Neural progenitor cell (in vitro differentiated cells): ENCODE results near the gene ZNF385D. TPM values are rescaled to one million over a fixed set of nuclear protein-coding genes. Genes with fewer than 3 reads are reported as not detected.

ENCODE experiments used
- DNase-seq: peaks from one replicate; pipeline ENCODE4 v3.0.0-alpha.2; 2016; ENCODE audit warnings: low spot score
- H2AFZ ChIP-seq: fragments of 200-600 bp; sonication (generic); replicated peaks from 2 replicates; pipeline ENCODE4 v1.6.1; 2016; ENCODE audit warnings: antibody characterized with exemption
- H3F3A ChIP-seq: fragments of 200-600 bp; sonication (generic); 2 replicates; pipeline ENCODE4 v1.6.1; 2016; ENCODE audit warnings: antibody characterized with exemption, low read depth
- H3K27ac ChIP-seq: fragments of 200-600 bp; sonication (generic); 2 replicates; pipeline ENCODE4 v1.5.1; 2016; ENCODE audit warnings: mild to moderate bottlenecking
- H3K27me3 ChIP-seq: fragments of 200-600 bp; sonication (generic); 2 replicates; pipeline ENCODE4 v1.6.1; 2016; ENCODE audit warnings: mild to moderate bottlenecking, moderate library complexity
- H3K36me3 ChIP-seq: fragments of 200-600 bp; sonication (generic); 2 replicates; pipeline ENCODE4 v1.5.1; 2016
- H3K4me1 ChIP-seq: fragments of 200-600 bp; sonication (generic); 2 replicates; pipeline ENCODE4 v1.6.1; 2016; ENCODE audit warnings: mixed run types
- H3K4me2 ChIP-seq: fragments of 200-600 bp; sonication (generic); 2 replicates; pipeline ENCODE4 v1.6.1; 2016
- H3K4me3 ChIP-seq: fragments of 200-600 bp; sonication (generic); 2 replicates; pipeline ENCODE4 v1.5.1; 2016
- H3K79me2 ChIP-seq: fragments of 200-600 bp; sonication (generic); 2 replicates; pipeline ENCODE4 v1.6.1; 2016; ENCODE audit warnings: low read depth
- H3K9ac ChIP-seq: fragments of 200-600 bp; sonication (generic); 2 replicates; pipeline ENCODE4 v1.6.1; 2016
- H3K9me3 ChIP-seq: fragments of 200-600 bp; sonication (generic); 2 replicates; pipeline ENCODE4 v1.5.1; 2016; ENCODE audit warnings: low read depth
- H4K20me1 ChIP-seq: fragments of 200-600 bp; sonication (generic); 2 replicates; pipeline ENCODE4 v1.6.1; 2016; ENCODE audit warnings: low read depth
- H3K27ac Mint-ChIP-seq: 3 replicates; pipeline ENCODE4 v1.8.0; 2021; ENCODE audit warnings: mixed read lengths
- H3K27me3 Mint-ChIP-seq: 2 replicates; pipeline ENCODE4 v1.8.0; 2022; ENCODE audit warnings: low read depth, mild to moderate bottlenecking, inconsistent platforms, moderate library complexity, mixed read lengths; ENCODE audit not compliant: insufficient read depth
- H3K36me3 Mint-ChIP-seq: 3 replicates; pipeline ENCODE4 v1.8.0; 2021; ENCODE audit warnings: mixed read lengths
- H3K4me1 Mint-ChIP-seq: 3 replicates; pipeline ENCODE4 v1.8.0; 2021; ENCODE audit warnings: mixed read lengths
- H3K4me3 Mint-ChIP-seq: 3 replicates; pipeline ENCODE4 v1.8.0; 2021; ENCODE audit warnings: mild to moderate bottlenecking, moderate library complexity, mixed read lengths
- H3K9me3 Mint-ChIP-seq: 3 replicates; pipeline ENCODE4 v1.8.0; 2020; ENCODE audit warnings: mixed read lengths
- CTCF ChIP-seq: fragments of 200-600 bp; sonication (generic); IDR thresholded peaks from 2 replicates; pipeline ENCODE4 v1.5.1; 2017; ENCODE audit warnings: antibody characterized with exemption, mild to moderate bottlenecking
- EZH2 ChIP-seq: fragments of 200-600 bp; sonication (generic); IDR thresholded peaks from 2 replicates; pipeline ENCODE4 v1.6.1; 2017; ENCODE audit warnings: antibody characterized with exemption, mild to moderate bottlenecking, moderate library complexity
- EZH2phosphoT487 ChIP-seq: fragments of 200-600 bp; sonication (generic); IDR thresholded peaks from 2 replicates; pipeline ENCODE4 v1.6.1; 2017; ENCODE audit warnings: antibody characterized with exemption
- total RNA-seq: library from RNA; depleted of rRNA; stranded (reverse); fragments of >200 nt; gene quantifications from 2 replicates; pipeline ENCODE4 v1.2.3, GENCODE V29; 2015; ENCODE audit warnings: low replicate concordance

The ZNF385D gene
- total RNA-seq, 1 donor from 2014 or later, result 4.4 TPM

GRCh38 chr3:21457084-21457483 is 293.9 kb downstream of the ZNF385D start:
- no peak for DNase-seq
- H3K4me3 Mint-ChIP-seq, result no peak overlapping the region
- Histone ChIP-seq H3K4me2 (no peak overlapping the region), H3K9me3 (no peaks in the 10 kb centered on the region), H3K4me1 (no peaks in the 10 kb centered on the region), H3K9ac (no peak overlapping the region), H3K79me2 (no peaks in the 10 kb centered on the region), H3K27ac (no peak overlapping the region), H4K20me1 (no peaks in the 10 kb centered on the region), H3F3A (no peaks in the 10 kb centered on the region), H2AFZ (no peak overlapping the region), H3K27me3 (no peaks in the 10 kb centered on the region), H3K36me3 (no peaks in the 10 kb centered on the region), H3K4me3 (no peak overlapping the region)
- no peaks in the 10 kb centered on the region for H3K36me3 Mint-ChIP-seq
- H3K9me3 Mint-ChIP-seq, result peaks cover 7% of the 10 kb centered on the region
- no peaks in the 10 kb centered on the region for H3K4me1 Mint-ChIP-seq
- no peak for TF ChIP-seq EZH2phosphoT487
- no peak for TF ChIP-seq EZH2
- TF ChIP-seq CTCF, result no peak
- peaks cover 2% of the 10 kb centered on the region for H3K27me3 Mint-ChIP-seq
- no peak overlapping the region for H3K27ac Mint-ChIP-seq

- Histone ChIP-seq H3K9me3 (no peaks in the 10 kb centered on the region), H3K27ac (no peak overlapping the region), H3K79me2 (no peaks in the 10 kb centered on the region), H3K4me1 (peaks cover 13% of the 10 kb centered on the region), H3K4me3 (no peak overlapping the region), H2AFZ (no peak overlapping the region), H3F3A (no peaks in the 10 kb centered on the region), H3K27me3 (no peaks in the 10 kb centered on the region), H3K36me3 (no peaks in the 10 kb centered on the region), H3K4me2 (no peak overlapping the region), H4K20me1 (no peaks in the 10 kb centered on the region), H3K9ac (no peak overlapping the region)
- H3K4me3 Mint-ChIP-seq, result no peak overlapping the region
- TF ChIP-seq EZH2, result no peak
- no peak for TF ChIP-seq EZH2phosphoT487
- TF ChIP-seq CTCF, result no peak
- H3K9me3 Mint-ChIP-seq, result peaks cover 4% of the 10 kb centered on the region
- no peaks in the 10 kb centered on the region for H3K36me3 Mint-ChIP-seq
- H3K4me1 Mint-ChIP-seq, result no peaks in the 10 kb centered on the region
- no peak for DNase-seq
- H3K27ac Mint-ChIP-seq, result no peak overlapping the region
- peaks cover 2% of the 10 kb centered on the region for H3K27me3 Mint-ChIP-seq
Measured at GRCh38 chr3:21449738-21450137, 301.3 kb downstream of the ZNF385D start.

GRCh38 chr3:21447476-21448151 is 303.4 kb downstream of the ZNF385D start:
- Histone ChIP-seq H3K9me3 (no peaks in the 10 kb centered on the region), H3F3A (no peaks in the 10 kb centered on the region), H3K9ac (no peak overlapping the region), H3K4me2 (no peak overlapping the region), H4K20me1 (no peaks in the 10 kb centered on the region), H3K27me3 (no peaks in the 10 kb centered on the region), H3K27ac (no peak overlapping the region), H2AFZ (no peak overlapping the region), H3K4me3 (no peak overlapping the region), H3K36me3 (no peaks in the 10 kb centered on the region), H3K4me1 (peaks cover 13% of the 10 kb centered on the region), H3K79me2 (no peaks in the 10 kb centered on the region)
- no peaks in the 10 kb centered on the region for H3K9me3 Mint-ChIP-seq
- no peak for DNase-seq
- no peak overlapping the region for H3K27ac Mint-ChIP-seq
- no peak overlapping the region for H3K4me3 Mint-ChIP-seq
- H3K27me3 Mint-ChIP-seq, result peaks cover 2% of the 10 kb centered on the region
- no peaks in the 10 kb centered on the region for H3K36me3 Mint-ChIP-seq
- TF ChIP-seq EZH2phosphoT487 (no peak), CTCF (no peak), EZH2 (no peak)
- no peaks in the 10 kb centered on the region for H3K4me1 Mint-ChIP-seq
